Measurements from ENCODE around the gene FRYL.

Gene FRYL

GRCh38 chr4:48602763-48603162, 177.3 kb downstream of the FRYL start:
- no peak for DNase-seq

DNA sequence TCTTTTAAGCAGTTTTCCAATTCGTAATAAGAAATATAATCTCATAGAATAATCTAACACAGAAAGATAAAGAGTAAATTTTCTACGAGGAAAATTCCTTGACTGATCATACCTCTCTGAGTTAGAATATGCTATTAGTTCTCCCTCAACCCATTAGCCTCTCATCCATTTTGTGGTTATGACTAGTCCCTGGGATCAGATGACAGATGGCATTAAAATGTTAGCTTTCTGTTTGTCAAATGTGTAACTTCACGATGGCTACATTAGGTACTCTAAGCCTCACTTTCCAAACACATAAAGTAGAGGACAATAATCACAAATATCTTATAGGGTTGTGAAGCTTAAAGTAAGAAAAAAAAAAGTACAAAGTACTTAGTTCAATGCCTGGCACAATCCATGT, 177.9 kb downstream of the FRYL start:
- DNase-seq = no peak

GRCh38 chr4:48596336-48596735, 183.7 kb downstream of the FRYL start:
- DNase-seq = no peak

DNA sequence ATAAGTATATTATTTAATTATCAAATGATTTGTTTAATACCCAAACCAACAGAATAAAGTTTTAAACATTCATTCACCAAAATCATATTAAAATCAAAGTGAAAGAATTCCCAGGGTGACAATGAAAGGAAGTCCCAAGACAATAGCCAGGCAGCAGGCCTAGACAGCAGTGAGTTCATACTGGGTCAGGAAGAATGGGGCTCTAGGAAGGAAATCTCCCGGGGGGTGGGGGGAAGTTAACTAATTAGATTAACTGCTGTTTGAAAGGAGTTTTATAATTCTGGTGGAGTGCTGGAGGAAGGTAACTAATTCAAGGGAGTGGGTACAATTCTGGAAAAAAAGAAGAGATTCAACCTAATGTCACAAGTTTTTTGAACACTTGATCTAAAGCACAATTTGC, 185.9 kb downstream of the FRYL start:
- DNase-seq = no peak

DNA sequence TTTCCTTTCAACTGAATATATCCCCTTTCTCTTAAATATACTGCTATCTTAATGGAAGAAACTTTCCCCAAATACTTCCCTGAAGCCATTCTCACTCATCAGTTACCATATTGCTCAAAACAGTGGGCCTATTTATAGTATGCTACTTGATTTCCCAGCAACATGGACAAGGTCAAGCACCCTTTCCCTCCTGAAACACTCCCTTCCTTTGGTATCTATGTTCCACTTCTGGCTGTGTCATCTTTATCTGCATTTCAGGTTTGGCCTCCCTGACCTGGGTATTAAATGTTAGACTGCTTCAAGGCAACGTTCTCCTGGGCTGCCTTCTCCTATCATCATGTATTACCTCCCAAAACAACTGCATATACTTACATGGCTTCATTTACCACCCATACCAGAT, 188.7 kb downstream of the FRYL start:
- no peak for DNase-seq

DNA sequence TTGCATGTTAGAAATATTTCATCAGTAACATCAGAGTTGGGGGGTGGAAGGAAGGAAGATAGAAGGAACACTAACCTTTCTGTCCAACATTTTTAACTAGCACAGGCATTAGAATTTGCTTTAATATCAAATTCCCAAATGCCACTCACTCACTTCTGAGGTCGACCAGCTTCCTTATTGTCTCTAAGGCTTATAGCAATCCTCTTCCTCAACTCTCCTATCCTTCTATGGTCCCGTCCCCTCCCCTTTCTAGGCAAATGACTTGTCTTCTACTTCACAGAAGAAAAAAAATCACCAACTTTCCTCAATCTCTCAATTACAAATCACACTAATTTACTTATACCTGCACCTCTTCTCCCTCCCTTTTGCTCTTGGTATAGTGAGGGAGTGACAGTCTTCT, 189.2 kb downstream of the FRYL start:
- DNase-seq = no peak

GRCh38 chr4:48589098-48589445, 191.0 kb downstream of the FRYL start:
- peak; percentile 63 to 74 (median 68) for DNase-seq

DNA sequence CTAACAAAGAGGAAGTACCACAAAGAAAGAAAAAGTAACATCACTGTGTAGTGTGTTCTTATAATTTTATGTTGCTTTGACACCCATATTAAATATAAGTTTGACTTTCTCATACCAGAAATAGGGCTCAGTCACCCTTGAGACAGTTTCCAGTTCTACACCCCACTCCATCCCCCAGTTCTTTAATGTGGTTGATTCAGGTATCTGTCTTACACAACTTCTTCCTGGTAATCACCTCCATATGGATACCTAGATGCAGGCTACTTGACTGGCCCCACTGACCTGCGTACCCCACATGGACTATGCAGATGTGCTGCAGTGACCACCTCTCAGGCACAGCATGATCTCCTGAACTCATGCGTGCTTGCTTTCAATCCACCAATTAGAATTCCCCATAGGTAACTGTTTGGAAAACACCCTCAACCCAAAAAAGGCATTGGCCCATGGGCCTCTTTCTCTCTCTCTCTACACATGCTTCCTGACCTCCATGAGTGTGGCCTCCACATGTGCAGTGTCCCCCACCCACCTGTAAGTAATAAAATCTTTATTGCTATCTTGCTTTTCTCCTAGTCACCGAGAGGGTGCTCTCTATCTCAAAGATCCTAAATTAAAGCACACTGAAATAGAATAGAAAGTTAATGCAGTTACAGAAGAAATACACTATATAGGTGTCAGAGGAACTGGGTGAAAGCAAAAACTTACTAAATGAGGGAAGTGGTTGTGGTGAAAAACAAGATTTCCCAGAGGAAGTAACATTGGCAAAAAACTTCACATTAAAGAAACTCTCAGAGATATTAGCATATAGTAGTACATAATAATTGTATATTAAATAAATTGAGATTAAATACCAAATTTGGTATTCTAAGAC, 191.6 kb downstream of the FRYL start:
- peak; percentile 35 to 72 (median 65) for DNase-seq

DNA sequence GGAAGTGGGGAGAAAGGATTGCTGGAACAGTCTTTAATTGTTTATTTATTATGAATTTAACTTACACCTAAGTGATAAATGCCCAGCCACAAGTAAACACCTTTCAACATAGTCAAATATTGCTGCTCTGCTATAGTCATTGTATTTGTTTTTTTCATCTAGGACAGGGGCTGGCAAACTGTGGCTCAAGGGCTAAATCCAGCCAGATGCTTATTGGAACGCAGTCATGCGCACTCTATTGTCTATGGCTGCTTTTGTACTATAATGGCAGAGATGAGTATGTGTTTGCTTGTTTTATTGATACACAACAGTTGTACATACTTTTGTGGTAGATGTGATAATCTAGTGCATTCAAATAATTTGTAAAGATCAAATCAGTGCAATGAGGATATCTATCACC, 194.7 kb downstream of the FRYL start:
- no peak for DNase-seq

DNA sequence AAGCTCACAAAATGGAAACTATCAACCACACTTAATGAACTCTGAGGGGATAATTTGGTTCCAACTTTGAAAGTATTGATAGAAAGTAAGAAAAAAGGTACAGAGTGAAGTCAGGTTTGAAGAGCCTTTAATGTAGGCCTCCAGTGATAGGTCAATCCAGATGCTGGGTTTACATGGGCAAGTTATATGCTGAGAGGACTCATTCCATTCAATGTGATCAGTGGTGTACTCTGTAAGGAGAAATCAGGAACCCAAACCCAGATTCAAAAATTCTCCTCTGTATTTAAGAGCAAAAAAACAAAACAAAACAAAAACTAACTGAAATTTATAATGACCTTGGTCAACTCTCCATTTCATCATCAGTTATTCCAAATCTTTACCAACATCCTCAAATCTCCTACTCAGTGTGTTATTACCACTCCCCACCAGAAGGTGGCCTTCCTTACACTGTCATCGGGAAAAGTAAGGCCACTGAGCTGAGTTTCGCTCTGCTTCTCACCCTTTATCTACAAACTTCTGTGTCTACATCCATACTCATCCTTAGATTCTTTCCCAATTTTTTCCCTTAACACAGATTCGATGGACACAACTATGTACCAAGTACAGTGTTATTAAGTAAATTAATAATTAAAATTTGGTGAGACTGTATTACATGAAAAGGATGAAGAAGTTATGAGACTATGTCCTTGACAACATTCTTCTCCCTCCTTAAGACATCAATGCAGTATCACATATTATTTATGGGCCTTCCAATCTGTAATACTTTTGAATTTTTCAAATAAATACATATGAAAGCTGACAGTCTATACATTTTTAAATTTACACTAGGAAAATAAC, 201.7 kb downstream of the FRYL start:
- DNase-seq = peak; percentile 74 to 83 (median 83)

GRCh38 chr4:48575964-48576363, 204.1 kb downstream of the FRYL start:
- DNase-seq = no peak

- DNase-seq = no peak
Observed at GRCh38 chr4:48571471-48571870, 208.6 kb downstream of the FRYL start.

DNA sequence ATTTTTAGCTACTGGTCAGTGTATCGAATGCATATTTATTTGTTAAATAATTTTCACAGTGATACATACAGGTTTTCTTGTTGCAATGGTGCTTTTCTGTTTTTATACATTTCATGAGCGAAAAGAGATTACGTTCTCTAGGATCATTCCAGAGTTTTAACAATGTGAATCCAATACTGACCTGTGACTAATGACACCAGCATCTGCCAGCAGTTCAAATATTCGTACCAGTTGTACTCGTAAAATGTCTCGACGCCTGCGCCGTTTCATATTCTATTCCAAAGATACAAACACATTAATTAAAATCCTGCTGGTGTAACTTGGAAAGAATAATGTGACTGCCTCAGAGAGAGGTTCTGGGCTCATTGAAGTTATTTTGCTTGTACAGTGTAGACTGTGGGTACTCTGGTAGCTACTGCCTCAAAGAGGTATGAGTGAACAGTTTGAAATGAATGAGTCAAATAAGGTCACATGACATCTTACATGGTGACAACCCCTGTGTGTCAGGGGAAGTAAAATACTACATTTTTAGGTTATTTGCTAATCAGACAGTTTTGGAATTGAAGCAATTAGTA, 209.3 kb downstream of the FRYL start:
- peak in 1 of 3 donors; percentile 22 for DNase-seq

GRCh38 chr4:48566034-48566384, 214.1 kb downstream of the FRYL start:
- no peak for DNase-seq

DNA sequence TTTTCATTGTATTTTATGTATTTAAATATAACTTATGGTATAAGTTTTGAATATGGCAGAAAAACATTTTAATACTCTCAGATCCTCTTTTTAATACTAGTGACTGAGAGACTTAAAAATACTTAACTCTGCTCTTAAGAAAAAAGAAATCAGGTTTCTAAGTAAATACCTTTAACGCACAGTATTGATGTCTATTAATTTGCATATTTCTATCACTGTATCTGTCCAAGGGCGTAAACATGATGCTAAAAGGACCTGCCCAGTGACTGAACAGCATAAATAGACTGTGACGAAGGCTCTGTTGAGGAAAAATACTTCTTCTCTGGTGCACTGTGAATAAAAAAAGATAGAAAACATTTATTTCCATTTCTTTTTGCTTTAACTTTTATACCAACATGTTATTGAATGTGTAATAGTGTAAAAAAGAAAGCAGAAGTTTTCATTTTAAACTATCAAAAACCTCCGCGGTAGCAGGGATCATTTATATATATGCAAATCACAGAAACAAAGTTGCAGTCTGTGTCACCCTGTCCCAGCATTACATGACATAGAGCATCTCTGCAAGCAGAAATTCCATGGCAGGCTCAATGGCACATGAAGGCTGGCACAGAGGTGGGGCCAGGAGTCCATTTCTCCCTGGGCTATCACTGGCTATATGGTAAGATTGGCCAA, 214.6 kb downstream of the FRYL start:
- no peak for DNase-seq

GRCh38 chr4:48564151-48564550, 215.9 kb downstream of the FRYL start:
- no peak for DNase-seq

GRCh38 chr4:48558819-48559218, 221.3 kb downstream of the FRYL start:
- DNase-seq = no peak

- DNase-seq = no peak
Observed at GRCh38 chr4:48558026-48558425, 222.1 kb downstream of the FRYL start.

DNA sequence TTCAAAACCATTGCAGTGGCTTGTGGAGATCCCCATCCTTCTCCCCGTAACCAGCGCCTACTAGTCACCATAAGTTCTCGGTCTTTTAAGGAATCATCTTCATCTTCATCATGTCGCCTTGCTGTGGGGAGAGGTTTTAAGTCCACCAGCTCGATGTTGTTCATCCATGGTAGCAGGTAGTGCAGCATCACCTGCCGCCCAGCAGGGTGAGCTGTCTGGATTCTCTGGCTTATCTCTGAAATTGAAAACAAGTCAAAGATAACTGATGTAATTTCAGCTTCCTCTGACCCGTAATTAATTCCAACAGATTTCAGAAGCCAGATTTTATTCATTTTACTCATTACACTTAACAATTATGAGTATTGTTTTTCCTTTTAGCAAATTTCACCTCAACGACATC, 222.6 kb downstream of the FRYL start:
- no peak for DNase-seq

DNA sequence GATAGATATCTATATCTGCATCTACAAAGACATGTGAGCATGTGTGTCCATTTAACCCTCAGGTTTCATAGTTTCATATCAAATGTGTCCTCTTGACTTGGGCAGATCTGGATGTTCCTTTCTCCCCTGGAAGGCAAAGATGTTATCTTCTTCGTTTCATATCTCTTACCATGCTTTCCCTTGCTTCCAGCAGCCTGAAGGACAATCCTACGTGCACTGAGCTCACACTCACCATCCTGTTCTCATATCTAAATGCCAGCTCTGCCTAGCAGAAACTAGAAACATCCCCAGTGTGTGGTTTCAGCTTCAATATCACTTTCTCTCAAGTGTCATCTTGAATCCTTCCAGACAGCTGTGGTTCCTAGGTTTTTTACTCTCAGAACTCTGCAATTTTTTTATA, 223.8 kb downstream of the FRYL start:
- DNase-seq = no peak

- DNase-seq = no peak
Observed at GRCh38 chr4:48554606-48555005, 225.5 kb downstream of the FRYL start.

DNA sequence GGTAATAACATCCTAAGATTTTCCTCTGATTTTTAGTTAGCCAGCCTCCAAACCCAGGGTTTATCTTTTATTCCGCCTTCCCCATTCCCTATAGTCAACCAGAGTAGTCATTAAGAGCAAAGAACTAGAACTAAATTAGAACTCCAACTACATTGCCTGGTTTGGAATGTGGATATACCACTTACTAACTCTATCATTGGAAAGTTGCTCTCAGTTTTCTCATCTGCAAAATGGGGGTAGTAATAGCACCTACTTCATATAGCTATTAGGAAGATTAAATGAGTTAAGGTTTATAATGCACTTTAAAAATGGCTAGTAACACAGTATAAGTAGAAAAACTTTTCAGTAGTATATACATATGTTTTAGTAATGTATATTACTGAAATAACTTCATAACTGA, 226.4 kb downstream of the FRYL start:
- DNase-seq = no peak

GRCh38 chr4:48546336-48546735, 233.7 kb downstream of the FRYL start:
- peak in 2 of 3 donors; percentile 24 to 25 for DNase-seq
